Bone marrow (tissue), 2 donors: ENCODE measurements around the gene TIMM9.
"Not testable (repeated sequence)": the region's sequence is repeated elsewhere in the genome, so short reads cannot be mapped to it uniquely, and the experiment has no call there.

Source experiments
- DNase-seq, 2 donors: peaks; one replicate each; lab custom pipeline; 2025; lab: John Stamatoyannopoulos, UW

The TIMM9 gene, protein sequence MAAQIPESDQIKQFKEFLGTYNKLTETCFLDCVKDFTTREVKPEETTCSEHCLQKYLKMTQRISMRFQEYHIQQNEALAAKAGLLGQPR

GRCh38 chr14:58427281-58428117, at the start of gene TIMM9, which contains the start of gene KIAA0586:
TSS of gene TIMM9 (minus strand) at chr14:58427531. CDS start at chr14:58411945, 15,586 bp downstream.
TSS of gene KIAA0586 (plus strand) at chr14:58427719. CDS start at chr14:58428265, 546 bp downstream.
- peak; percentile 76 to 97 for DNase-seq

DNA sequence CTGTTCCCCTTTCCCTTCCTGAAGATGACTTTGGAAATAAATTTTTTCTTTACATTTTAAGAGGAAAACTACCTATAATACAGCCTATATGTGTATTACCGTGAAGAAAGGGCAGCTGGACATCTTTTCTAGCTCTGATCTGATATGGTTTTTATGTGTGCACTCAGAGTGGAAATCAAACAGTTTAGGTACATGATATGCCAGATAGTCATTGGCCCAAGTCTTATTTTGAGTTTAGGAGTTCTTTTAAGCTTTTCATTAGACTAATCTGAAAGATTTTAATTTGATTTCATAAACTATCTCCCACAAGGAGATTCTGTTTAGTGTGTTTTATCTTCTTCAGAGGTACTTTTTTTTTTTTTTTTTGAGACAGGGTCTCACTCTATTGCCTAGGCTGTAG, 49.0 kb upstream of the TIMM9 start:
- DNase-seq: no peak

GRCh38 chr14:58469309-58469708, 42.0 kb upstream of the TIMM9 start:
- no peak for DNase-seq

- DNase-seq: no peak
These were observed 40.2 kb upstream of the TIMM9 start for GRCh38 chr14:58467575-58467974.

DNA sequence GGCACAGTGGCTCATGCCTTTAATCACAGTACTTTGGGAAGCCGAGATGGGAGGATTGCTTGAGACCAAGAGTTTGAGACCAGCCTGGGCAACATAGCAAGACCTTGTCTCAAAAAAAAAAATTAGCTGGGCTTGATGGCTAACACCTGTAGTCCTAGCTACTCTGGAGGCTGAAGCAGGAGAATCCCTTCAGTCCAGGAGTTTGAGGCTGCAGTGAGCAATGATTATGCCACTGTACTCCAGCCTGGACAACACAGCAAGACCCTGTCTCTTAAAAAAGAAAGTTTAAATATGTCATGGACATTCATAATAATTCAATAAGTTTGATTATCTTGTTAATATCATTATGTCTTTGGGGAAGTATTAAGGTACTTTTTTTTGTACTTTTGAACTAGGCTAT, 39.1 kb upstream of the TIMM9 start:
- DNase-seq: no peak

DNA sequence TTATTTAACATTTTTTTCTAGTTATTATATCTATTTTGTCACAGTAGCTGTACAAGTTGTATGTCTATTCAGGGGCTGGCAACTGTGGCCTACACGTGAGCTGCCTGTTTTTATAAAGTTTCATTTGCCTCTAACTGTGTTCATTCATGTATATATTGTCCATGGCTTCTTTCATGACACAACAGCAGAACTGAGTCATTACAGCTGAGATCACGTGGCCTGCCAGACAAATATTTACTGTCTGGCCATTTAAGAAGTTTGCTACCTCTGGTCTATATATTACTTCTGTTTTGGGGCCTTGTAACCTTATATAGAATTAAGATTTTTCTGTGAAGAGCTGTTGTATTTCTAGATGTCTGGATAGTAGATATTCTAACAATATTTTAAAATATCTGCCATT, 38.1 kb upstream of the TIMM9 start:
- DNase-seq: no peak

- no peak for DNase-seq
These were observed 37.3 kb upstream of the TIMM9 start for GRCh38 chr14:58464652-58465051.

DNA sequence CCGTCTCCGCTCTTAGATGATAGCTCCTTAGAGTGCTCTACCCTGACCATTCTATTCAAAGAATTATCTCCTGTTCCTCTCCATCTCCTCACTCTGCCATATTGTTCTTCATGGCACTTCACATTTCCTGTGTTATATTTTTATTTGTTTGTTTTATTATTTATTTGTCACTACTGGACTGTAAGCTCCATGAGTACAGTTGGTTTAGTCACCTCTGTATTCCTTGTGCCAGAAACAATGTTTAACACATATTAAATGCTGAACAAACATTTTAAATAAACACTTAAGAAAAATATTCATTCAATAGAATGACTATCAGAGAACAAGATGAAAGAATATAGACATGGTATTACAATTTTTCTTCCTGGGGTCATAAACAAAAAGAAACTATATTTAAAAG, 35.8 kb upstream of the TIMM9 start:
- DNase-seq: no peak

GRCh38 chr14:58460772-58461171, 33.4 kb upstream of the TIMM9 start:
- no peak for DNase-seq

DNA sequence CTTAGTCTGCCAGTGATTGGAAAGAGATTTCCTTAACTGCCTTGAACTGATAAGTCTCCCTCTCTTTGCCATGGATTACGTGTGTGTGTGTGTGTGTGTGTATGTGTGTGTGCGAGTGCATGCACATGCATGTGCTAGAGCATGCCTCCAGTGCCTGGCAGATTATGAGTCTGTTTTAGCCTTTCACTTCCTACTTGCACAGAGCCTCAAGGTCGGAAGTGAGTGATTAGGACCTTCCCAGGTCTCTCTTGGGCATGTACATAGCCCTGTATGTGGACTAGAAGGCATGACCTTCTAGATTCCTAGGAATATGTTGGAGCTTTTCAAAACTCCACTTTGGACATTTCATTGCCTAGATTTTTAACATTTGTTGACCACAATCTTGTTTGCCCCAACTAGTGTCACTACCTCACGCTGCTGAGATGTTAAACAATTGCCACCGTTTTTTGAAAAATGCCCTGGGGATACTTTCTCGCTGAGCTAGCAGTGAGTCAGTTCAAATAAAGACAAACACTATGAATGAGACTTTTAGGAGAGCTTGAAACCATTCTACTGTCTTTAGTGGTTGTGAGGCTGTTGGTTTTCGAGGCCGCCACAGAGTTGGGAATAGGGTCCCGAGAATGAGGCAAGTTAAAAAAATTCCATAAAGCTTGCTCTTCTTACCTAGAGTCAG, 28.4 kb upstream of the TIMM9 start:
- DNase-seq: no peak

GRCh38 chr14:58444627-58445026, 17.3 kb upstream of the TIMM9 start:
- DNase-seq: no peak

- no peak for DNase-seq
These were observed 12.1 kb upstream of the TIMM9 start for GRCh38 chr14:58439476-58439875.

DNA sequence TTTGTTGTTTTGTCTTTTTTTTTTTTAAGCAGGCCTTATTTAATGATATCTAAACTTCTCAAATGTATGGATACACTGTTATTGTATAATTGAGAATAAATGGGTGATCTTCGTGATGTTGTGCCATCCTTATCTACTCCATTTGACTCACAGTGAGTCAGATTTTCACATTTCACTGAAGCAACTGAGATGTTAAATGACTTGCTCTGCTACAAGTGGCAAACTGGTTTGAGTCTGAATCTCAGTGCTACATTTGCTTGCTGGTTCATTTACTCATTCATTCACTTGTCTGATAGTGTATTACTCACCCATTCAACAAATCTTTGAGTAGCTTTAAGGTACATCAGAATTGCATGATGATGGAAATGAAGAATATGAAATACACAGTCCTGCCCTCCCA, 2.8 kb upstream of the TIMM9 start:
- DNase-seq: no peak

DNA sequence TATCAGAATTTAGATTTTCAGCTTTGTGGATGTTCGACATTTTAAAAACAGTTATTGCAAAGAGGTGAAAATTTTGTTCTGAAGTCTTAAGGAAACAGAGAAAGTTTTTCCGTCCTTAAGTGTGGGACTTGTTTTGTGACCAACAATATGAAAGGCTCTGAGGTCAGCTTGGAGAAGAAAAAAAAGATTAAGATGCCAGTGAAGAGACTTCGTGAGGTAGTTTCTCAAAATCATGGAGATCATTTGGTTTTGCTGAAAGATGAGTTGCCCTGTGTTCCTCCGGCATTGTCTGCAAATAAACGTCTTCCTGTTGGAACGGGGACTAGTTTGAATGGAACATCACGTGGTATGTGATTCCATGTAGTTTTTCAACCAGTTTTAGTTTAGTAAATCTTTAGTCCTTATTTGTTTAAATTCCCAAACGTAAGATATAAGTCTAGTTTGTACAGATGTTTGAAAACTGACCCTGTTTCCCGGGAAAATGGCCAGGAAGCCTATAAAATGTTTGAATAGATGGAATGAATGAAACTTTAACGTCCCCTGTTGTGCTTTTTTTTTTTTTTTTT, 870 bp upstream of the TIMM9 start:
- DNase-seq: peak in 1 of 2 donors; percentile 1

GRCh38 chr14:58426670-58427280, 556 bp downstream of the TIMM9 start:
- DNase-seq: peak; percentile 35 to 76

GRCh38 chr14:58416934-58417333, 10.4 kb downstream of the TIMM9 start:
- not testable (repeated sequence) for DNase-seq

DNA sequence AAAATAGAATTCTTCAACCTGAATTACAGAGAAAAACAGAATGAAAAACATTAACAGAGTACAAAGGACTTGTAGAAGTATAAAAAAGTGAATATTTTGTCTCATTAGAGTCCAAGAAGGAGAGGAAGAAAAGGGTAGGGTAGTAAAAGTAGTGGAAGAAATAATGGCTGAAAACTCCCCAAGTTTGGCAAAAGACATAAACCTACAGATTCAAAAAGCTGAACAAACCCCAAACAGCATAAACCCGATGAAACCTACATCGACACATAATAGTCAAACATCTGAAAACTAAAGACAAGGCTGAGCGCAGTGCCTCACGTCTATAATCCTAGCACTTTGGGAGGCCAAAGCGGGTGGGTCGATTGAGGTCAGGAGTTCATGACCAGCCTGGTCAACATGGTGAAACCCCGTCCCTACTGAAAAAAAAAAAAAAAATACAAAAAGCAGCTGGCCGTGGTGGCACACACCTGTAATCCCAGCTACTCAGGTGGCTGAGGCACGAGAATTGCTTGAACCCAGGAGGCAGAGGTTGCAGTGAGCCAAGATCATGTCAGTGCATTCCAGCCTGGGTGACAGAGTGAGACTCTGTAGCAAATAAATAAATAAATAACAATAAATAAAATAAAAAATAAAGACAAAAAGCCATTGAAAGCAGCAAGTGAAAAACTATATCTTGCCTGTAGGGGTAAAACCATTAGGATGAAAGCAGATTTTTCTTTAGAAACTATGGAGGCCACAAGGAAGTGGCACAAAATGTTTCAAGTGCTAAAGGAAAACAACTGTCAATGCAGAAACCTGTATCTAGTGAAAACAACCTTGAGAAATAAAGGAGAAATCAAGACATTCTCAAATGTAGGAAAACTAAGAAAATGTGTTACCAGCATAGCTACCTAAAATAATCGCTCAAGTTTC, 11.4 kb downstream of the TIMM9 start:
- no peak for DNase-seq

GRCh38 chr14:58414845-58415244, 12.5 kb downstream of the TIMM9 start:
- no peak for DNase-seq

DNA sequence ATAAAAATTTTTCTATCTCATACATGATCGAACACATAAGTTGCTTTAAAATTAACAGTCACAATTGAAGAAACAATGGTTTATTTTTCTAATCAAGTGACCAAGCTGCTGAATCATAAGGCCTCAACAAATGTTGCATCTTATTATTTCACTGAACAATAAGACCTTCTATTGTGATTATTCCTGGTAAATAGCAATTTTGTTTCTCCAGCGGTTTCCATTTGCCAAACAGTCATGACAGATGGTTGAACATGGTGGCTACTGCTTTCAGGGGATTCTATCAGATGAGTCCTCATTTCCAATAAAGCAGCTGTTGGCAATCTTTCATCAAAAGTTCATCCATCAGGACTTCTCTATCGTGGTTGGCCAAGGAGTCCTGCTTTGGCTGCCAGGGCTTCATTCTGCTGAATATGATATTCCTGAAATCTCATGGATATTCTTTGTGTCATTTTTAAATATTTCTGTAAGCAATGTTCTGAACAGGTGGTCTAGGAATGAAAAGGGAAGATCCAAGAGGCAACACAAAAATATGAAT, 18.6 kb downstream of the TIMM9 start:
- no peak for DNase-seq

DNA sequence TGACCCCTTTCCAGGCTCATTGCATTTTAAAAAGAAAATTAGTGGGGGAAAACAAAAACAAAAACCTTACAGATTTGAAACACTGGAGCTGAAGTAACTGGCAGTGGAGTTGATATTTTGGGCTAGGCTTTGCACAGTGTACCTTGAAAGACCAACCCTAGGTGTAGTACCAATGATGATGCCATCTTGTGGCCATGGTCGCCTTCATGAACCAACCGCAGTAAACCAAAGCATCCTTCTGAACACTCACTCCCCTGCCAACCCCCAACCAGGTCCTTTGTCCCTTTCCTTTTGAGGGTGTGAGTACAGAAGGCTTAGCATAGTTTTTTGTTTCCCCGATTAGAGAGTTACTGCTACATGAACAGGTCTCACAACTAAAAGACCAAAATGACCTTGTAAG, 25.7 kb downstream of the TIMM9 start:
- DNase-seq: no peak

DNA sequence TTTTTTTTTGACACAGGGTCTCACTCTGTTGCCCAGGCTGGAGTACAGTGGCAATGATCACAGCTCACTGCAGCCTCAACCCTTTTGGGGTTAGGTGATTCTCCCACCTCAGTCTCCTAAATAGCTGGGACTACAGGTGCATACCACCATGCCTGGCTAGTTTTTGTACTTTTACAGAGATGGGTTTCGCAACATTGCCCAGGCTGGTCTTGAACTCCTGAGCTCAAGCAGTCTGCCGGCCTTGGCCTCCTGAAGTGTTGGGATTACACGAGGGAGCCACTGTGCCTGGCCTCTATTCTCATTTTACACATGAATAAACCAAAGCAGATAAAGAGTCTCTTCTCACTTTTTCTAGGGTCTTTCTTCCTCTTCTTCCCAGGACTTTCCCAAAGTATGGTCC, 28.4 kb downstream of the TIMM9 start:
- no peak for DNase-seq
